GM19372 (cell line): ENCODE results near the gene ZNF366.
A peak's percentile ranks its signal among the peaks of the same experiment; 100 is the strongest.

Source experiments
- ATAC-seq: cut with Tn5 transposase; IDR thresholded peaks from one replicate; pipeline ENCODE4 v1.9.1; 2021; ENCODE audit warnings: mild to moderate bottlenecking, low read depth, moderate library complexity; ENCODE audit not compliant: unreplicated experiment

The ZNF366 gene, protein sequence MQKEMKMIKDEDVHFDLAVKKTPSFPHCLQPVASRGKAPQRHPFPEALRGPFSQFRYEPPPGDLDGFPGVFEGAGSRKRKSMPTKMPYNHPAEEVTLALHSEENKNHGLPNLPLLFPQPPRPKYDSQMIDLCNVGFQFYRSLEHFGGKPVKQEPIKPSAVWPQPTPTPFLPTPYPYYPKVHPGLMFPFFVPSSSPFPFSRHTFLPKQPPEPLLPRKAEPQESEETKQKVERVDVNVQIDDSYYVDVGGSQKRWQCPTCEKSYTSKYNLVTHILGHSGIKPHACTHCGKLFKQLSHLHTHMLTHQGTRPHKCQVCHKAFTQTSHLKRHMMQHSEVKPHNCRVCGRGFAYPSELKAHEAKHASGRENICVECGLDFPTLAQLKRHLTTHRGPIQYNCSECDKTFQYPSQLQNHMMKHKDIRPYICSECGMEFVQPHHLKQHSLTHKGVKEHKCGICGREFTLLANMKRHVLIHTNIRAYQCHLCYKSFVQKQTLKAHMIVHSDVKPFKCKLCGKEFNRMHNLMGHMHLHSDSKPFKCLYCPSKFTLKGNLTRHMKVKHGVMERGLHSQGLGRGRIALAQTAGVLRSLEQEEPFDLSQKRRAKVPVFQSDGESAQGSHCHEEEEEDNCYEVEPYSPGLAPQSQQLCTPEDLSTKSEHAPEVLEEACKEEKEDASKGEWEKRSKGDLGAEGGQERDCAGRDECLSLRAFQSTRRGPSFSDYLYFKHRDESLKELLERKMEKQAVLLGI

GRCh38 chr5:72507231-72507906 lies at the start of gene ZNF366:
Gene ZNF366, minus strand, starts transcription at chr5:72507410. Its CDS starts 45,914 bp downstream, at chr5:72461496.
- no peak for ATAC-seq

GRCh38 chr5:72556351-72557166 lies 49.3 kb upstream of the ZNF366 start:
- ATAC-seq = peak; percentile 79

DNA sequence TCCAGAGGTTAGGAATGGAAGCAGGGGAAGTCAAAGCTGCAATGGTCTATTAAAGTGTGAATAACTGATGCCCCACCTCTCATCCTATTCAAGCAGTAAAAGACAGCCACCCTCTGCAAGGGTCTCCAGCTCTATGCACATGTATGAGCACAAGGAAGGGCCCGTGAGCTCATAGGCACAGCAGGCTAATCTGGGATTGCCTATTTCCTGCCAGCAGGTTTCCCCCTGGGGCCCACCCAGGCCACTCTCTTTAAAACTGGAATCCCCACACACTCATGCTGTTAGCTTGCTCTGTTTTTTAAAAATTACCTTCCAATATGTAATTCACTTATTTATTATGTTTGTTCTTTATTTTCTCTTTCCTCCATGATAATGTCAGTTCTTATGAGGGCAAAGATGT lies 48.7 kb upstream of the ZNF366 start:
- ATAC-seq = no peak

DNA sequence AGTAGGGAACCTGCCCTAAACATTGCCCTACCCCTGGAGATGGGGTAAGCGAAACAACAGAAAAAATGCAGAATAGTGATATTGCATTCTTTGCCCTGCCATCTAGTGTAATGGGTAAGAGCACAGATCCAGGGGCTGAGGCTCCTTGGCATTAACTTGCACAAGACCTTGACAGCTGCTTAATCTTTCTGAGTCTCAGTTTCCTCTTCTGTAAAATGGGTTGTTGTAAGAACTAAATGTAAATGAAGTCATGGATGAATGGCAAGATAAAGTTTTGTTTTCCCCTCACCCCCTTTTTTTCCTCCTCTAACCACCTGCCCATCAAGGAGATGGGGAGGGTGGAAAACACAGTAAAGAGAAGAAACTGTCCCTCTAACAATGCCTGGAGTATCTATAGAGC lies 47.7 kb upstream of the ZNF366 start:
- no peak for ATAC-seq

- ATAC-seq = no peak
Observed at GRCh38 chr5:72552041-72552557, 44.9 kb upstream of the ZNF366 start.

DNA sequence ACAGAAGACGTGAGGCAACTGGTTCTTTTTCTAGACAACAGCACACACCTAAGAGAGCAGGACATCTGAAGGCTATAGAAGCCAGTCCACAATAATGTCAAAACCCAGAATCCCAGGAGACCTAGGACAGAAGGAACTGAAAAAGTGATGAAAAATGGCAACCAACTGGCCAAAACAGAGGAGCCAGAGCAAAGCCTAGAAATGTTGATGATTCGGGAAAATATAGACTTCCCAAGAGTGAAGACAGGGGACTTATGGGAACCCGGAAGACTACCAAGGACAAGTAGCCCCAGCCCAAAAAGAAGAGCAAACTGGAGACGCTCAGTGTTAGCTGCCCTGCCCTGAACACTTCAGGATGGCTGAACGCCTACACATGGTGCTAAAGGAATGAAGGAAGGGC lies 43.4 kb upstream of the ZNF366 start:
- no peak for ATAC-seq

DNA sequence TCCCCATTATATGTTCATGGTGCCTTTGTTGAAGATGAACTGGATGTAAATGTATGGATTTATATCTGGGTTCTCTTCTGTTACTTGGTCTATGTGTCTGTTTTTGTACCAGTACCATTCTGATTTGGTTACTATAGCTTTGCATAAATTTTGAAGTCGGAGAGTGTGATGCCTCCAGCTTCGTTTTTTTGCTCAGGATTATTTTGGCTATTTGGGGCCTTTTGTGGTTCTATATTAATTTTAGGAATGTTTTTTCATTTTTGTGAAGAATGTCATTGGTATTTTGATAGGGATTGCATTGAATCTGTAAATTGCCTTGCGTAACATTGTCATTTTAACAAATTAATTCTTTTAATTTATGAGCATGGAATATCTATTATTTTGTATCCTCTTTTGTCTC lies 36.6 kb upstream of the ZNF366 start:
- no peak for ATAC-seq

- ATAC-seq = no peak
Observed at GRCh38 chr5:72543365-72543764, 36.2 kb upstream of the ZNF366 start.

- ATAC-seq = no peak
Observed at GRCh38 chr5:72542695-72543094, 35.5 kb upstream of the ZNF366 start.

DNA sequence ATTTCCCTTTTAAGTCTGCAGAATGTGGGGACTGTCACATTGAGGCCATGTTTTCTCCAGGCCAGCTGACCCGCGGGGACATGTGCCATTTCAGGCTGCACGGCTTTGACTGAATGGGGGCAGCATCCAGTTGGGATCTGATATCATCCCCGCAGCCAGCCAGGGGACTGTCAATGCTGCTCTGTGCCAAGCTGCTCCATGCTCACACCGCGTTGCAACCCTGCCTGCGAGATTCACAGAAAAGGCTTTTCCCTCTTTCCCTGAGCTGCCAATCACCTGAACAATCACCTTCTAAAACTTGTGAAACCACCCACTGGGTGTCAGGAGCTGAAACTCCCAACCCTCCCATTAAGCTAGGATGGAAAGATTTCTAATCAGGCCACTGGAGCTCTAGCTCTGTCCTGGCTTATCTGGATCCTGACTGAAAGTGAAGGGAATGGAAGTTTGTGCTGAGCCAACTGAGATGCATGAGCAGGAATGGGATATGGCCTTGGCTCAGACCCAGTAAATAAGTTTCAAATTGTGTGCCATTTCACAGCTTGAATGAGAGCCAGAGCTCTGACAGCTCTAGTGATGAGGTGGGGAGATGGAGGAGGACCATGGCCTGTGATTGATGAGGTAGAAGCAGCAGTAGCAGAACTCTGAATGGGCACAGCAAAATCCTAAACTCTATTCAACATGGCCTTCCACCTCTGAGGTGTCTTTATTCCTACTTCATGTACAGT lies 34.5 kb upstream of the ZNF366 start:
- ATAC-seq = no peak

DNA sequence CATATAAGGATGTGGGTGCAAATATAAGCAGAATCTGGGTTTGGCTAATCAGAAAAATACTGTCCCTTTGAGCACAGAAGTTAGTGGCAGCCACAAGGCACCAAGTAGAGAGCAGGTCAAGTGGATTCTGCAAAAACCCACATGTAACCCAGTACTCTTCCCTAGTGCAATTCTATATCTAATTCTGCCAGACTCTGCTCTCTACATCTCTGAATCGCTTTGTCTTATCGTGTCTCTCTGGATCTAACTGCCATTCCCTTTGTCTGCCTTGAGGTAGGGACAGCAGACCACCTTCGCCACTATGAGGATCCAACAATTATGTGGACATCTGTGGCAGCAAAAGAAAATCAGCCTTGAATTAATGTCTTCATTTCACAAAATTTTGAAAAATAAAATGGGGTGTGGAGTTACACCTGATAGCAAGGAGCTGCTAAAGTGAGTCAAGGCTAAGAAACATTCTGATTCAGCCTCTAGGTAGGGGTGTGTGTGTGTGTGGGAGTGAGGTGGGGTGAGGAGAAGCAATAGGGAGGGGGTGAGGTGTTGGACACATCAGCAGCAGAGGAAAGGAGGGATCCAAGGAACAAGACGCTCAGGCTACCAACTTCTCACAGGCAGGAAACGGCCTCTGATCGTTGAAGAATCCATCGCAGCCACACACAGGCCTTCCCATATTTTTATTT lies 33.7 kb upstream of the ZNF366 start:
- ATAC-seq = no peak

DNA sequence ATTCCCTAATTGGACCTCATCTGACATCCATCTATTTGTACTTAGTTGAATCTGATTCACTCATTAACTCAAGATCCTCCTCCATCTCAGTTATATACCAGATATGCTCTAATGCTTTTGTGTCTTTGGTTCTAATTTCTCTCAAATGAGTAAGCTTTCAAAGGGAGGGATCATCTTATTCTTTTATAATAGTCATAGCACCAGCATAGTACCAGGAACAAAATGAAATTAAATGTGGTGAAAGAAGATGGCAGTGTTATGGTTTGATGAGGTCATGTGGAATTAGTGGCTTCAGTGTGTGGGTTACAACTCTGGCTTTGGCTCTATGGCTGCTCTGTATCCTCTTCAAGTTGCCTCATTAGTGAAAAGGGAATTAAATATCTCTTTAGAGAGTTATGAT lies 32.5 kb upstream of the ZNF366 start:
- ATAC-seq = no peak

DNA sequence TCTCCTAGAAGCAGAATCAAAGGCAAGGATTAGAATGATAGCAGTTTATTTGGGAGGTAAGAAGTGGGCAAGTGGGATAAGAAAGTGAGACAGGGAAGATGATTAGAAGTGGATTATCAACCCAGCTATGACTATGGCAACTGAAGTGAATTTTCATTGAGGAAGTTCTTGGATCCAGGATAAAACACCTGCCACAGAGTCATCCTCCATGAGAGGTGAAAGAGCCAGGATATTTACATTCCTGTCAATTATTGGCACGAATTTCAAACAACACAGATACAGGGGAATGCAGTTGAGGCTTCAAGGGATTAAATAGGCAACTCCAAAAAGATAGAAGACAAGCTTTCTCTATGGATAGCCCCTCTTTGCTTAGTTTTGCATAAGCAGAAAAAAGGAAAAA lies 31.8 kb upstream of the ZNF366 start:
- no peak for ATAC-seq

GRCh38 chr5:72537166-72537565 lies 30.0 kb upstream of the ZNF366 start:
- no peak for ATAC-seq

DNA sequence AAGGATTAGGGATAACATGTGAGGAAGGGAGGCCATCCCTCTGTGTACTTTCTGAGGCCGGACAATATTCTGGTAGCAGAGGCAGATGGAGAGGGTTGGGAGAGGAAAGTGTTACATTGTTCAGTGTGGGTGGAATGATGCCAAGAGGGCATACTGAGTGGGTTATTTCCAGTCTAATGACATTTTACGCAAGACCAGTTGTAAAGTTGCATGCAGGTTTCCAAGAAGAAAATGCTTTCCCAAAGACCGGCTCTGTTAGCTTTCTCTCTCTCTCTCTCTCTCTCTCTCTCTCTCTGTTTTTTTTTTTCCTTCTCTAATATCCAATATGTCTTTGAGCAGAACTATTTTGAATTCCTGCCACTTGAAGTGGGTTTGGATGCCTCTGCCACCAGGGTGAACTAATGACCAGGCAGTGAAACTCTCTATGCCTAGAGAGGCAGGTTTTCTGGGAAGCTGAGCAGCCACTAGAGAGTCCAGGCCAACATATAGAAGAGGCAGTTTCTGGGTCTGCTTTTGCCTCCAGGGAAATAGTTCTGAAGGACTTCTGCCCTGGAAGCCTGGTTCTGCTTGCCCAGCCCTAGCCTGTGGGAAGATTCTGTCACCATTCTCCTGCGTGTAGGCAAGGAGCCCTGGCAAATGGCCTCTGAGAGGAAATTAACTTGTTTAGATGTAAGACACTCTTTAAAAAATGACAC lies 24.4 kb upstream of the ZNF366 start:
- ATAC-seq = no peak

- no peak for ATAC-seq
Observed at GRCh38 chr5:72530196-72530595, 23.0 kb upstream of the ZNF366 start.

- ATAC-seq = no peak
Observed at GRCh38 chr5:72529383-72529782, 22.2 kb upstream of the ZNF366 start.

DNA sequence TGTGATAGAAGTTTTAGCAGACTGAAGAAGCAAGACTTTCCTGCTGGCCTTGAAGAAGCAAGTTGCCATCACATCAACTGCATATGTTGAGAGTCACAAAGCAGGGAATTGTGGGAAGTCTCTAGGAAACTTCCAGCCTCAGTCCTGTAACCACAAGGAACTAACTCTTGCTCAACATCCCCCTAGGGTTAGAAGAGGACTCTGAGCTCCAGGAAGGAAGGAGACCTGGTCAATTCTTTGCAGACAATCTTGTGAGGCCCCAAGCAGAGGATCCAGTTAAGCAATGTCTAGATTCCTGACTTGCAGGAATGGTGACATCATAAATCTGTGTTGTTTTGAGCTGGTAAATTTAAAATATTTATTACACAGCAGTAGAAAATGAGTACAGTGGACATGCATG lies 18.6 kb upstream of the ZNF366 start:
- no peak for ATAC-seq
